HepG2 (cell line): ENCODE data around the gene NNAT. TPM values are rescaled to one million over a fixed set of nuclear protein-coding genes. Genes with fewer than 3 reads are reported as not detected.

Experiments
- ATAC-seq: fragments of 200-7000 bp; cut with Tn5 transposase; 3 replicates; pipeline ENCODE4 v1.9.1; 2020; ENCODE audit warnings: mild to moderate bottlenecking, moderate library complexity
- BruUV-seq: library from RNA; stranded (reverse); fragments of 400-500 nt; replicated peaks from 2 replicates; lab custom pipeline; 2021; lab: Mats Ljungman, UMichigan
- CTCF ChIA-PET: fragments of 300-600 bp; formaldehyde crosslinking; extraction: SDS; loops from one replicate; lab custom pipeline; 2021; ENCODE audit warnings: low total read pairs, inconsistent platforms, low intra/inter-chr PET ratio; lab: Yijun Ruan, JAX
- POLR2A ChIA-PET: fragments of 350-600 bp; sonication (Branson Sonifier 250); formaldehyde crosslinking; loops from one replicate; lab custom pipeline; 2020; ENCODE audit warnings: antibody characterized with exemption, inconsistent platforms; lab: Yijun Ruan, JAX
- DNase-seq: peaks from one replicate; pipeline ENCODE4 v3.0.0-alpha.2; 2015; ENCODE audit warnings: low spot score
- FAIRE-seq: peaks from 3 replicates; lab custom pipeline; 2011; peaks lifted over from hg19 to GRCh38; lab: Jason Lieb, UNC
- H2AFZ ChIP-seq: one replicate; pipeline ENCODE4 v1.6.1; 2011; ENCODE audit warnings: low read length, inconsistent platforms
- H3K27ac ChIP-seq: fragments of 300-600 bp; 3 replicates; pipeline ENCODE4 v1.8.0; 2011; ENCODE audit warnings: mixed run types, mild to moderate bottlenecking, mixed read lengths, low read length, inconsistent platforms; ENCODE audit not compliant: insufficient read depth; ENCODE audit errors: extremely low read length
- H3K27me3 ChIP-seq, 2 experiments: fragments of 200-600 bp in 1 of 2; 2 replicates in 1 of 2; 3 replicates in 1 of 2; pipeline versions ENCODE4 v1.6.0 to v1.8.0; 2011; ENCODE audit warnings: low read length in 2 of 2, mild to moderate bottlenecking in 2 of 2, moderate library complexity in 2 of 2, inconsistent platforms in 1 of 2; ENCODE audit not compliant: insufficient read depth in 2 of 2, control insufficient read depth in 1 of 2
- H3K36me3 ChIP-seq, 2 experiments: fragments of 200-600 bp in 1 of 2; replicated peaks in 1 of 2; 2 replicates in 1 of 2; 3 replicates in 1 of 2; pipeline versions ENCODE4 v1.5.1 to v1.8.0; 2011; ENCODE audit warnings: low read length in 2 of 2, inconsistent platforms in 1 of 2; ENCODE audit not compliant: insufficient read depth in 2 of 2, control insufficient read depth in 1 of 2
- H3K4me1 ChIP-seq: 2 replicates; pipeline ENCODE4 v1.5.1; 2012; ENCODE audit warnings: low read length, inconsistent platforms; ENCODE audit not compliant: insufficient read depth
- H3K4me2 ChIP-seq: 2 replicates; pipeline ENCODE4 v1.6.0; 2011; ENCODE audit warnings: low read depth, low read length, inconsistent platforms
- H3K4me3 ChIP-seq, 3 experiments: fragments of 200-600 bp in 1 of 3; sonication (generic), shearing (Covaris generic) in 1 of 3; replicated peaks in 1 of 3; 2 replicates each; pipeline ENCODE4 v1.5.1; 2011 to 2016; ENCODE audit warnings: low read length in 3 of 3, inconsistent platforms in 2 of 3, low read depth in 2 of 3, mild to moderate bottlenecking in 2 of 3, control low read depth in 1 of 3, mixed read lengths in 1 of 3; ENCODE audit not compliant: insufficient read depth in 1 of 3
- H3K79me2 ChIP-seq: one replicate; pipeline ENCODE4 v1.6.1; 2011; ENCODE audit warnings: low read length, inconsistent platforms; ENCODE audit not compliant: insufficient read depth
- H3K9ac ChIP-seq: 2 replicates; pipeline ENCODE4 v1.6.0; 2011; ENCODE audit warnings: mild to moderate bottlenecking, low read depth, low read length, inconsistent platforms; ENCODE audit not compliant: insufficient read depth
- H3K9me3 ChIP-seq: 2 replicates; pipeline ENCODE4 v1.5.1; 2012; ENCODE audit warnings: mild to moderate bottlenecking, low read length
- H4K20me1 ChIP-seq: 2 replicates; pipeline ENCODE4 v1.6.0; 2011; ENCODE audit warnings: inconsistent platforms, mild to moderate bottlenecking, low read length, moderate library complexity; ENCODE audit not compliant: insufficient read depth
- LBX2 ChIP-seq: sonication (generic); formaldehyde crosslinking; IDR thresholded peaks from 2 replicates; pipeline ENCODE4 v1.5.0; 2020; ENCODE audit warnings: missing genetic modification reagents, mild to moderate bottlenecking, borderline replicate concordance
- PATZ1 ChIP-seq: sonication (generic); formaldehyde crosslinking; IDR thresholded peaks from 2 replicates; pipeline ENCODE4 v1.4.0; 2020; ENCODE audit warnings: missing genetic modification reagents
- ZBED4 ChIP-seq: sonication (generic); formaldehyde crosslinking; IDR thresholded peaks from 2 replicates; pipeline ENCODE4 v1.4.0; 2020; ENCODE audit warnings: missing genetic modification reagents, borderline replicate concordance
- WGBS: methylation state at CpG from one replicate; pipeline ENCODE4 v1.1.6; 2017; ENCODE audit warnings: low lambda C conversion rate; 5-methylcytosine and 5-hydroxymethylcytosine counted together
- in situ Hi-C: cut with HindIII; loops from 2 replicates; pipeline ENCODE4 v1.10.0; 2017; ENCODE audit warnings: low pct_unique_long_range_greater_than_20kb; ENCODE audit not compliant: extremely low pct_ligation_motif_present
- intact Hi-C: fragments of 100-400 bp; cut with micrococcal nuclease; formaldehyde crosslinking; loops from one replicate; pipeline ENCODE4 v1.10.0; 2022; ENCODE audit not compliant: unreplicated experiment
- polyA plus RNA-seq, 8 experiments: library from polyadenylated mRNA; depleted of rRNA in 3 of 8; stranded (reverse) in 7 of 8; unstranded in 1 of 8; fragments of >200 nt; fragmentation: Illumina TruSeq in 4 of 8; extraction: Trizol in 4 of 8; gene quantifications; 2 replicates each; pipeline versions ENCODE4 v1.2.1 to v1.2.3, GENCODE V29; 2011 to 2016; ENCODE audit warnings: low read depth in 4 of 8, missing spikeins in 1 of 8, mixed read lengths in 1 of 8; ENCODE audit not compliant: insufficient read depth in 1 of 8
- total RNA-seq, 5 experiments: library from RNA; depleted of rRNA; stranded (reverse); fragments of >200 nt; fragmentation: Illumina TruSeq; extraction: Trizol; gene quantifications; 2 replicates each; pipeline ENCODE4 v1.2.3, GENCODE V29; 2016; ENCODE audit warnings: low read depth in 1 of 5

Gene NNAT
- total and polyA plus RNA-seq, 2 of the 13 experiments (the other 11 are each of a cell fraction or from before 2014, with no cell fraction given) = not detected

GRCh38 chr20:37473249-37474000 is 47.6 kb upstream of the NNAT start:
- BruUV-seq = no TSS peak
- Histone ChIP-seq H3K27me3 (peaks cover 5 to 55% of the 10 kb centered on the region in 2 experiments; a peak in 4 of 5 replicates), H3K4me1 (no peaks in the 10 kb centered on the region), H3K36me3 (no peaks in the 10 kb centered on the region), H3K27ac (no peak overlapping the region), H3K4me2 (no peak overlapping the region), H3K9me3 (no peaks in the 10 kb centered on the region), H3K9ac (no peak overlapping the region), H2AFZ (no peak overlapping the region), H3K4me3 (no peak overlapping the region), H4K20me1 (no peaks in the 10 kb centered on the region), H3K79me2 (no peaks in the 10 kb centered on the region)
- ChIA-PET POLR2A (no interaction called here), CTCF (no interaction called here)
- no peak for FAIRE-seq
- no peak; the same call in 2 of the 3 replicates for ATAC-seq
- intact Hi-C loops = no loop called here
- no peak for TF ChIP-seq ZBED4 (CRISPR knock-in tag)
- no peak for TF ChIP-seq PATZ1 (CRISPR knock-in tag)
- TF ChIP-seq LBX2 (CRISPR knock-in tag) = no peak
- DNase-seq = no peak
- in situ Hi-C loops = no loop called here
- 46% methylated on average over 11 of the region's 11 CpGs for WGBS
